NCI-H446 treated with DMSO at 0.1 percent for 48 hours (cell line): ENCODE data around the gene ZNF524.
A peak's percentile ranks its signal among the peaks of the same experiment; 100 is the strongest.
"Not testable (repeated sequence)": the region's sequence is repeated elsewhere in the genome, so short reads cannot be mapped to it uniquely, and the experiment has no call there.

ENCODE experiments used
- DNase-seq: peaks from one replicate; lab custom pipeline; 2025; lab: John Stamatoyannopoulos, UW

ZNF524 gene

GRCh38 chr19:55599842-55600661 is at the start of gene ZNF524:
Gene ZNF524, plus strand, starts transcription at chr19:55600288. Its CDS starts 1,825 bp downstream, at chr19:55602113.
- DNase-seq: peak; percentile 95

- no peak for DNase-seq
Measured at GRCh38 chr19:55550321-55550650, 49.8 kb upstream of the ZNF524 start.

- no peak for DNase-seq
Measured at GRCh38 chr19:55552206-55552605, 47.9 kb upstream of the ZNF524 start.

GRCh38 chr19:55552620-55553019 is 47.5 kb upstream of the ZNF524 start:
- DNase-seq: no peak

GRCh38 chr19:55553217-55554182 is 46.6 kb upstream of the ZNF524 start:
- DNase-seq: no peak

GRCh38 chr19:55554302-55554701 is 45.8 kb upstream of the ZNF524 start:
- no peak for DNase-seq

- DNase-seq: no peak
Measured at GRCh38 chr19:55554741-55555152, 45.3 kb upstream of the ZNF524 start.

- DNase-seq: no peak
Measured at GRCh38 chr19:55559684-55560083, 40.4 kb upstream of the ZNF524 start.

- DNase-seq: peak; percentile 59
Measured at GRCh38 chr19:55563261-55563690, 36.8 kb upstream of the ZNF524 start.

GRCh38 chr19:55566823-55567222 is 33.3 kb upstream of the ZNF524 start:
- DNase-seq: no peak

GRCh38 chr19:55567708-55568328 is 32.3 kb upstream of the ZNF524 start:
- DNase-seq: no peak

- DNase-seq: not testable (repeated sequence)
Measured at GRCh38 chr19:55569477-55569876, 30.6 kb upstream of the ZNF524 start.

- not testable (repeated sequence) for DNase-seq
Measured at GRCh38 chr19:55573929-55574328, 26.2 kb upstream of the ZNF524 start.

GRCh38 chr19:55576746-55577145 is 23.3 kb upstream of the ZNF524 start:
- DNase-seq: no peak

GRCh38 chr19:55578031-55578760 is 21.9 kb upstream of the ZNF524 start:
- DNase-seq: no peak

GRCh38 chr19:55578761-55579747 is 21.0 kb upstream of the ZNF524 start:
- DNase-seq: no peak

GRCh38 chr19:55579766-55580621 is 20.1 kb upstream of the ZNF524 start:
- DNase-seq: no peak

- DNase-seq: peak; percentile 77
Measured at GRCh38 chr19:55580628-55581144, 19.4 kb upstream of the ZNF524 start, which contains the start of gene ZNF579. Gene ZNF579, minus strand, starts transcription at chr19:55580848. Its CDS starts 1,209 bp downstream, at chr19:55579639.
